ENCODE measurements around the gene FARS2.

The FARS2 gene

GRCh38 chr6:5534643-5535042 lies 273.3 kb downstream of the FARS2 start:
- H3K27me3 ChIP-seq (ENCODE audit: control insufficient read depth in 1 of 2, insufficient read depth in 2 of 2, low read length in 2 of 2), result no peaks in the 10 kb centered on the region
- no peaks in the 10 kb centered on the region for H3K4me1 ChIP-seq (ENCODE audit: insufficient read depth, low read length)
- no peak overlapping the region for H3K27ac ChIP-seq (ENCODE audit: low read depth, low read length)
- no peak overlapping the region for H3K4me3 ChIP-seq (ENCODE audit: low read depth in 1 of 2, low read length in 2 of 2)
- no peaks in the 10 kb centered on the region for H3K9me3 ChIP-seq (ENCODE audit: low read length)
- H3K36me3 ChIP-seq (ENCODE audit: insufficient read depth, low read length), result no peaks in the 10 kb centered on the region
- no peak overlapping the region for H3K9ac ChIP-seq (ENCODE audit: low read length)

GRCh38 chr6:5536644-5537043 lies 275.3 kb downstream of the FARS2 start:
- no peaks in the 10 kb centered on the region for H3K4me1 ChIP-seq (ENCODE audit: insufficient read depth, low read length)
- no peak overlapping the region for H3K9ac ChIP-seq (ENCODE audit: low read length)
- no peaks in the 10 kb centered on the region for H3K27me3 ChIP-seq (ENCODE audit: control insufficient read depth in 1 of 2, insufficient read depth in 2 of 2, low read length in 2 of 2)
- H3K4me3 ChIP-seq (ENCODE audit: low read depth in 1 of 2, low read length in 2 of 2), result no peak overlapping the region
- H3K9me3 ChIP-seq (ENCODE audit: low read length), result no peaks in the 10 kb centered on the region
- no peaks in the 10 kb centered on the region for H3K36me3 ChIP-seq (ENCODE audit: insufficient read depth, low read length)
- no peak overlapping the region for H3K27ac ChIP-seq (ENCODE audit: low read depth, low read length)

GRCh38 chr6:5537132-5537531 lies 275.8 kb downstream of the FARS2 start:
- no peak overlapping the region for H3K27ac ChIP-seq (ENCODE audit: low read depth, low read length)
- H3K4me3 ChIP-seq (ENCODE audit: low read depth in 1 of 2, low read length in 2 of 2), result no peak overlapping the region
- no peak overlapping the region for H3K9ac ChIP-seq (ENCODE audit: low read length)
- no peaks in the 10 kb centered on the region for H3K36me3 ChIP-seq (ENCODE audit: insufficient read depth, low read length)
- no peaks in the 10 kb centered on the region for H3K9me3 ChIP-seq (ENCODE audit: low read length)
- no peaks in the 10 kb centered on the region for H3K27me3 ChIP-seq (ENCODE audit: control insufficient read depth in 1 of 2, insufficient read depth in 2 of 2, low read length in 2 of 2)
- no peaks in the 10 kb centered on the region for H3K4me1 ChIP-seq (ENCODE audit: insufficient read depth, low read length)

GRCh38 chr6:5537967-5538366 lies 276.7 kb downstream of the FARS2 start:
- H3K4me1 ChIP-seq (ENCODE audit: insufficient read depth, low read length), result no peaks in the 10 kb centered on the region

GRCh38 chr6:5540370-5540769 lies 279.1 kb downstream of the FARS2 start:
- H3K27ac ChIP-seq (ENCODE audit: low read depth, low read length), result no peak overlapping the region
- no peak overlapping the region for H3K9ac ChIP-seq (ENCODE audit: low read length)
- H3K4me3 ChIP-seq (ENCODE audit: low read depth in 1 of 2, low read length in 2 of 2), result no peak overlapping the region
- no peaks in the 10 kb centered on the region for H3K4me1 ChIP-seq (ENCODE audit: insufficient read depth, low read length)
- no peaks in the 10 kb centered on the region for H3K27me3 ChIP-seq (ENCODE audit: control insufficient read depth in 1 of 2, insufficient read depth in 2 of 2, low read length in 2 of 2)
- H3K9me3 ChIP-seq (ENCODE audit: low read length), result no peaks in the 10 kb centered on the region
- no peaks in the 10 kb centered on the region for H3K36me3 ChIP-seq (ENCODE audit: insufficient read depth, low read length)

More at GRCh38 chr6:5537967-5538366, 276.7 kb downstream of the FARS2 start:
- Histone ChIP-seq H3K27ac (ENCODE audit: low read depth, low read length) (no peak overlapping the region), H3K9ac (ENCODE audit: low read length) (no peak overlapping the region), H3K9me3 (ENCODE audit: low read length) (no peaks in the 10 kb centered on the region), H3K4me3 (ENCODE audit: low read depth in 1 of 2, low read length in 2 of 2) (no peak overlapping the region), H3K36me3 (ENCODE audit: insufficient read depth, low read length) (no peaks in the 10 kb centered on the region), H3K27me3 (ENCODE audit: control insufficient read depth in 1 of 2, insufficient read depth in 2 of 2, low read length in 2 of 2) (no peaks in the 10 kb centered on the region)

- H3K36me3 ChIP-seq (ENCODE audit: insufficient read depth, low read length), result no peaks in the 10 kb centered on the region
- H3K9ac ChIP-seq (ENCODE audit: low read length), result no peak overlapping the region
- no peaks in the 10 kb centered on the region for H3K4me1 ChIP-seq (ENCODE audit: insufficient read depth, low read length)
- H3K4me3 ChIP-seq (ENCODE audit: low read depth in 1 of 2, low read length in 2 of 2), result no peak overlapping the region
- no peaks in the 10 kb centered on the region for H3K9me3 ChIP-seq (ENCODE audit: low read length)
- no peaks in the 10 kb centered on the region for H3K27me3 ChIP-seq (ENCODE audit: control insufficient read depth in 1 of 2, insufficient read depth in 2 of 2, low read length in 2 of 2)
- H3K27ac ChIP-seq (ENCODE audit: low read depth, low read length), result no peak overlapping the region
These were observed 279.7 kb downstream of the FARS2 start for GRCh38 chr6:5541025-5541424.

GRCh38 chr6:5541751-5542432 lies 280.6 kb downstream of the FARS2 start:
- Histone ChIP-seq H3K36me3 (ENCODE audit: insufficient read depth, low read length) (no peaks in the 10 kb centered on the region), H3K27me3 (ENCODE audit: control insufficient read depth in 1 of 2, insufficient read depth in 2 of 2, low read length in 2 of 2) (no peaks in the 10 kb centered on the region)

GRCh38 chr6:5547556-5547955 lies 286.2 kb downstream of the FARS2 start:
- Histone ChIP-seq H3K27ac (ENCODE audit: low read depth, low read length) (no peak overlapping the region), H3K9me3 (ENCODE audit: low read length) (no peaks in the 10 kb centered on the region), H3K9ac (ENCODE audit: low read length) (no peak overlapping the region), H3K4me1 (ENCODE audit: insufficient read depth, low read length) (no peaks in the 10 kb centered on the region), H3K36me3 (ENCODE audit: insufficient read depth, low read length) (no peaks in the 10 kb centered on the region), H3K27me3 (ENCODE audit: control insufficient read depth in 1 of 2, insufficient read depth in 2 of 2, low read length in 2 of 2) (no peaks in the 10 kb centered on the region), H3K4me3 (ENCODE audit: low read depth in 1 of 2, low read length in 2 of 2) (no peak overlapping the region)

More at GRCh38 chr6:5541751-5542432, 280.6 kb downstream of the FARS2 start:
- no peak overlapping the region for H3K9ac ChIP-seq (ENCODE audit: low read length)
- H3K4me3 ChIP-seq (ENCODE audit: low read depth in 1 of 2, low read length in 2 of 2), result no peak overlapping the region
- H3K27ac ChIP-seq (ENCODE audit: low read depth, low read length), result no peak overlapping the region
- no peaks in the 10 kb centered on the region for H3K9me3 ChIP-seq (ENCODE audit: low read length)
- no peaks in the 10 kb centered on the region for H3K4me1 ChIP-seq (ENCODE audit: insufficient read depth, low read length)

- no peaks in the 10 kb centered on the region for H3K4me1 ChIP-seq (ENCODE audit: insufficient read depth, low read length)
- H3K9me3 ChIP-seq (ENCODE audit: low read length), result no peaks in the 10 kb centered on the region
- no peaks in the 10 kb centered on the region for H3K27me3 ChIP-seq (ENCODE audit: control insufficient read depth in 1 of 2, insufficient read depth in 2 of 2, low read length in 2 of 2)
- H3K36me3 ChIP-seq (ENCODE audit: insufficient read depth, low read length), result no peaks in the 10 kb centered on the region
- no peak overlapping the region for H3K4me3 ChIP-seq (ENCODE audit: low read depth in 1 of 2, low read length in 2 of 2)
- no peak overlapping the region for H3K27ac ChIP-seq (ENCODE audit: low read depth, low read length)
- no peak overlapping the region for H3K9ac ChIP-seq (ENCODE audit: low read length)
These were observed 289.3 kb downstream of the FARS2 start for GRCh38 chr6:5550631-5551030.

GRCh38 chr6:5552243-5552642 lies 290.9 kb downstream of the FARS2 start:
- H3K27ac ChIP-seq (ENCODE audit: low read depth, low read length), result no peak overlapping the region
- no peaks in the 10 kb centered on the region for H3K27me3 ChIP-seq (ENCODE audit: control insufficient read depth in 1 of 2, insufficient read depth in 2 of 2, low read length in 2 of 2)
- H3K9ac ChIP-seq (ENCODE audit: low read length), result no peak overlapping the region
- H3K36me3 ChIP-seq (ENCODE audit: insufficient read depth, low read length), result no peaks in the 10 kb centered on the region
- H3K4me3 ChIP-seq (ENCODE audit: low read depth in 1 of 2, low read length in 2 of 2), result no peak overlapping the region
- H3K9me3 ChIP-seq (ENCODE audit: low read length), result no peaks in the 10 kb centered on the region
- no peaks in the 10 kb centered on the region for H3K4me1 ChIP-seq (ENCODE audit: insufficient read depth, low read length)

GRCh38 chr6:5553767-5554166 lies 292.5 kb downstream of the FARS2 start:
- H3K4me1 ChIP-seq (ENCODE audit: insufficient read depth, low read length), result no peaks in the 10 kb centered on the region
- no peaks in the 10 kb centered on the region for H3K9me3 ChIP-seq (ENCODE audit: low read length)
- no peaks in the 10 kb centered on the region for H3K27me3 ChIP-seq (ENCODE audit: control insufficient read depth in 1 of 2, insufficient read depth in 2 of 2, low read length in 2 of 2)
- H3K9ac ChIP-seq (ENCODE audit: low read length), result no peak overlapping the region
- no peak overlapping the region for H3K4me3 ChIP-seq (ENCODE audit: low read depth in 1 of 2, low read length in 2 of 2)
- H3K36me3 ChIP-seq (ENCODE audit: insufficient read depth, low read length), result no peaks in the 10 kb centered on the region
- no peak overlapping the region for H3K27ac ChIP-seq (ENCODE audit: low read depth, low read length)

- no peaks in the 10 kb centered on the region for H3K27me3 ChIP-seq (ENCODE audit: control insufficient read depth in 1 of 2, insufficient read depth in 2 of 2, low read length in 2 of 2)
- H3K9me3 ChIP-seq (ENCODE audit: low read length), result no peaks in the 10 kb centered on the region
- H3K4me1 ChIP-seq (ENCODE audit: insufficient read depth, low read length), result no peaks in the 10 kb centered on the region
- H3K36me3 ChIP-seq (ENCODE audit: insufficient read depth, low read length), result no peaks in the 10 kb centered on the region
- H3K9ac ChIP-seq (ENCODE audit: low read length), result no peak overlapping the region
- H3K27ac ChIP-seq (ENCODE audit: low read depth, low read length), result no peak overlapping the region
- no peak overlapping the region for H3K4me3 ChIP-seq (ENCODE audit: low read depth in 1 of 2, low read length in 2 of 2)
These were observed 292.9 kb downstream of the FARS2 start for GRCh38 chr6:5554226-5554625.
